GM18870 (cell line): Measurements from ENCODE around the gene GLP2R.
"Not testable (repeated sequence)": the region's sequence is repeated elsewhere in the genome, so short reads cannot be mapped to it uniquely, and the experiment has no call there.

Source experiments
- ATAC-seq: cut with Tn5 transposase; IDR thresholded peaks from one replicate; pipeline ENCODE4 v1.9.1; 2021; ENCODE audit warnings: moderate library complexity; ENCODE audit not compliant: unreplicated experiment

Gene GLP2R

GRCh38 chr17:9825641-9826150, at the start of gene GLP2R:
GLP2R (plus strand) TSS chr17:9825924; CDS start chr17:9826064, 140 bp downstream.
- ATAC-seq, result no peak

GRCh38 chr17:9776911-9777310, 48.8 kb upstream of the GLP2R start:
- ATAC-seq, result no peak

- no peak for ATAC-seq
Observed at GRCh38 chr17:9780552-9780951, 45.2 kb upstream of the GLP2R start.

GRCh38 chr17:9783050-9783449, 42.7 kb upstream of the GLP2R start:
- ATAC-seq, result no peak

GRCh38 chr17:9783465-9783864, 42.3 kb upstream of the GLP2R start:
- ATAC-seq, result not testable (repeated sequence)

- ATAC-seq, result no peak
Observed at GRCh38 chr17:9784544-9784943, 41.2 kb upstream of the GLP2R start.

GRCh38 chr17:9788601-9789000, 37.1 kb upstream of the GLP2R start:
- no peak for ATAC-seq

GRCh38 chr17:9790316-9790715, 35.4 kb upstream of the GLP2R start:
- ATAC-seq, result no peak

GRCh38 chr17:9790889-9791876, 34.5 kb upstream of the GLP2R start, which contains the start of gene DHRS7C:
DHRS7C (minus strand) TSS chr17:9791592; CDS start chr17:9791284, 308 bp downstream.
- ATAC-seq, result no peak

- ATAC-seq, result no peak
Observed at GRCh38 chr17:9792181-9792840, 33.4 kb upstream of the GLP2R start.

GRCh38 chr17:9798008-9798407, 27.7 kb upstream of the GLP2R start:
- ATAC-seq, result no peak

- ATAC-seq, result no peak
Observed at GRCh38 chr17:9798724-9799123, 27.0 kb upstream of the GLP2R start.

GRCh38 chr17:9801505-9801904, 24.2 kb upstream of the GLP2R start:
- ATAC-seq, result no peak

GRCh38 chr17:9802294-9802693, 23.4 kb upstream of the GLP2R start:
- ATAC-seq, result no peak

- ATAC-seq, result no peak
Observed at GRCh38 chr17:9802697-9803096, 23.0 kb upstream of the GLP2R start.

GRCh38 chr17:9805769-9806168, 20.0 kb upstream of the GLP2R start:
- ATAC-seq, result no peak

- no peak for ATAC-seq
Observed at GRCh38 chr17:9806699-9807098, 19.0 kb upstream of the GLP2R start.

- no peak for ATAC-seq
Observed at GRCh38 chr17:9809409-9809808, 16.3 kb upstream of the GLP2R start.

GRCh38 chr17:9810100-9810949, 15.4 kb upstream of the GLP2R start:
- ATAC-seq, result no peak

- no peak for ATAC-seq
Observed at GRCh38 chr17:9811086-9811485, 14.6 kb upstream of the GLP2R start.

- no peak for ATAC-seq
Observed at GRCh38 chr17:9811537-9811936, 14.2 kb upstream of the GLP2R start.
